Measurements from ENCODE around the gene DUSP19. TPM values are rescaled to one million over a fixed set of nuclear protein-coding genes. Genes with fewer than 3 reads are reported as not detected.
A peak's percentile ranks its signal among the peaks of the same experiment; 100 is the strongest.

The DUSP19 gene
- total and polyA plus RNA-seq, 2 of the 13 experiments (the other 11 are each of a cell fraction or from before 2014, with no cell fraction given), result 1.3 to 1.9 TPM

DNA sequence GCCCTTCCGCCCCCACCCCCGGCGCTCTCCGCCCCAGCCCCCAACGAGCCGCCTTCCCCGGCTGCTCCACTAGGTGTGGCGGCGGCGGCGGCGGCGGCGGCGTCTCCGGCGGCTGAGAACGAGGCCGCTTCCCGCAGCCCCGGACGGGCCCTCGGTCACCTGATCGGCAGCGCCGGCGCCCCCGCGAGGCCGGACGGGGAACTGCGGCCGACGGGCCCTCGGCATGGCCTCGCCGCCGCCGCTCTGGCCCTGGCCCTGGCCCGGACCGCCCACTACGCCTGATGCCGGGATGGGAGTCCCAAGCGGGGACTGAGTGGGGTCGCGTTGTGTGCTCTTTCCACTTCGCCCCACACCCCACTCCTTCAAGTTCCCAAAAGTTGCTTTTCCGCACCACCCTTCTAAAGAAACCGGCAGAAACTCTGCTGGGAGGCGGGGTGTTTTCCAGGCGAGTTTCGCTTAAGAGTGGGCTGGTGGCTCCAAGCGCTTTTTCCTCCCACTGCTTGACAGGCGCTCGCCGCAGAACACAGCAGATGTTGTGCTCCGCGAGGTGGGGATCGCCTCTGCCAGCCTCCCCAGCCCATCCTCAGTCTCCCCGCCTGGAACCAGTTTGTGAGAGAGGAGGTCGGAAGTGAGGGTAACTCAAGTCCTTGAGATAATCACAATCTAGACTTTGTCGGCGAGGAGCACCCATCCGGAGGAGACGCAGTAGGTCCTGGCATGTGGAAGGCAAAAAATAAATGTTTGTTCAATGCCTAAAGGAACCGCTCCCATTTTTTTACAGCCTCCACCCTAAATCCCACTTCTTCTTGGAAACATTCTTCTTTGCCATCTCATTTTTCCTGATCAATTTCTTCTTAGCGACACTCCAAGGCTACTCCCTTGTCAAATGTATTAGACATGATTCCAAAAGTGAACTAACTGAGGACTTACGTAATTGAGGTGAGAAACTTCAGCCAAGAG lies 39.9 kb upstream of the DUSP19 start, which contains the start of gene NCKAP1 (continued):
- TF ChIP-seq FOXJ3 (CRISPR knock-in tag; IDR thresholded peaks at IDR 0.05; ENCODE audit: borderline replicate concordance) (no peak), LCORL (IDR thresholded peaks at IDR 0.05) (no peak), LCORL (CRISPR knock-in tag; IDR thresholded peaks at IDR 0.05) (peak; percentile 53; the same call in 1 of the 2 replicates), NCOA2 (CRISPR knock-in tag; IDR thresholded peaks at IDR 0.05) (peak; percentile 26; the same call in 1 of the 2 replicates), KLF6 (CRISPR knock-in tag; IDR thresholded peaks at IDR 0.05) (no peak), NFKBIZ (CRISPR knock-in tag; IDR thresholded peaks at IDR 0.05) (0 out of 2 replicates have a peak, but pooled peaks have one; percentile 68), NR2F2 (IDR thresholded peaks at IDR 0.05; ENCODE audit: borderline replicate concordance, low read depth) (no peak), ARID3A (IDR thresholded peaks at IDR 0.05; ENCODE audit: low read depth, low read length) (0 out of 2 replicates have a peak, but pooled peaks have one; percentile 23), NONO (IDR thresholded peaks at IDR 0.05) (no peak), NONO (CRISPR knock-in tag; conservative IDR thresholded peaks at IDR 0.05) (peak; percentile 95), PAF1 (CRISPR knock-in tag; IDR thresholded peaks at IDR 0.05) (no peak), SP2 (CRISPR knock-in tag; IDR thresholded peaks at IDR 0.05) (no peak; the same call in none of the 2 replicates), AGO2 (optimal IDR thresholded peaks at IDR 0.05; ENCODE audit: low read depth, low read length) (no peak), ZMYM3 (CRISPR knock-in tag; IDR thresholded peaks at IDR 0.05) (0 out of 2 replicates have a peak, but pooled peaks have one; percentile 45), RFX5 (IDR thresholded peaks at IDR 0.05; ENCODE audit: low read depth, low read length) (no peak), AKNA (CRISPR knock-in tag; IDR thresholded peaks at IDR 0.05; ENCODE audit: borderline replicate concordance) (no peak), IRF9 (CRISPR knock-in tag; IDR thresholded peaks at IDR 0.05; ENCODE audit: borderline replicate concordance) (no peak; the same call in 1 of the 2 replicates), ZNF205 (CRISPR knock-in tag; IDR thresholded peaks at IDR 0.05) (no peak; the same call in 1 of the 2 replicates), KMT2A (CRISPR knock-in tag; IDR thresholded peaks at IDR 0.05) (no peak; the same call in 1 of the 2 replicates)
- TF ChIP-seq, protein P1, sequence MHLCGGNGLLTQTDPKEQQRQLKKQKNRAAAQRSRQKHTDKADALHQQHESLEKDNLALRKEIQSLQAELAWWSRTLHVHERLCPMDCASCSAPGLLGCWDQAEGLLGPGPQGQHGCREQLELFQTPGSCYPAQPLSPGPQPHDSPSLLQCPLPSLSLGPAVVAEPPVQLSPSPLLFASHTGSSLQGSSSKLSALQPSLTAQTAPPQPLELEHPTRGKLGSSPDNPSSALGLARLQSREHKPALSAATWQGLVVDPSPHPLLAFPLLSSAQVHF (CRISPR knock-in tag; IDR thresholded peaks at IDR 0.05), result 0 out of 2 replicates have a peak, but pooled peaks have one; percentile 10
